ENCODE measurements around the gene BOD1L1. TPM values are rescaled to one million over a fixed set of nuclear protein-coding genes. Genes with fewer than 3 reads are reported as not detected.
A peak's percentile ranks its signal among the peaks of the same experiment; 100 is the strongest.

Gene BOD1L1
- total and polyA plus RNA-seq, 2 of the 8 experiments (the other 6 are each of a cell fraction or from before 2014, with no cell fraction given) = 6.8 to 39.3 TPM

DNA sequence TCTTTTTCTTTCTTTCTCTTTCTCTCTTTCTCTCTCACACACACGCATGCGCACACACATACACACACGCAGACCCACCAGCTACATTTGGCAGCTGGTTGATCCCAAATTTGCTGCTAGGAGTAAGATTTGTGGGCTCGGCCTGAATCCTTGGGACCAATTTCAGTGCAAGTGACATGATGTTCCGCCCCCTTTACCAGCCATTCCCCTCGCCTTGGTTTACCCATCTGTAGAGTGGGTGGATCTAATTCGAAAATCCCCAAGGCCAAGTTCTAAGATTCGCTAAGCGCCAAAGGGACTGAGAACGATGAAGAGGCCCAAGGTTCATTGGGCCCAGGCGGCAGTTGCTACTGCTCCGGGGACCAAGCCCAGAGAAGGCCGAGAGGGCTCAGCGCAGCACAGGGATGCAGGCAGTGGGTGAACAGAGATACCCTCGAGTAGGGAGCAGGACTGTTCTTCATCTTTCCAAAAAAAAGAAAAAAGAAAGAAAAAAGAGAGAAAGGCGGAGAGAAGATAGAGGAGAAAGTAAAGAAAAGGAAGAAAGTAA, 89.0 kb downstream of the BOD1L1 start:
- H3K9me3 ChIP-seq (ENCODE audit: insufficient read depth in 2 of 2, low read depth in 1 of 2, low read length in 1 of 2) = peaks cover 0 to 3% of the 10 kb centered on the region in 2 experiments; a peak in 2 of 4 replicates
- no peaks in the 10 kb centered on the region for H3K79me1 ChIP-seq (ENCODE audit: low read depth, low read length)
- POLR2A ChIA-PET (ENCODE audit: partially characterized antibody) = no interaction called here
- no peak overlapping the region for H2BK20ac ChIP-seq (ENCODE audit: low read length)
- 0 out of 2 replicates have a peak, but pooled peaks have one; percentile 26 for TF ChIP-seq CBX8 (IDR thresholded peaks at IDR 0.05; ENCODE audit: borderline replicate concordance, low read depth, low read length)
- peak; percentile 36; the same call in 1 of the 2 replicates for TF ChIP-seq KDM1A (IDR thresholded peaks at IDR 0.05; ENCODE audit: borderline replicate concordance, low read length)
- no peak for TF ChIP-seq POLR2A (IDR thresholded peaks at IDR 0.05; ENCODE audit: control extremely low read depth in 1 of 2, low read depth in 2 of 2, low read length in 2 of 2)
- H3K14ac ChIP-seq (ENCODE audit: insufficient read length) = no peak overlapping the region
- H3K27ac ChIP-seq (ENCODE audit: low read depth, low read length) = no peak overlapping the region
- no peak overlapping the region for H4K8ac ChIP-seq (ENCODE audit: extremely low read depth, insufficient read depth, low read length)
- DNase-seq (ENCODE audit: low read depth in 1 of 2, low spot score in 2 of 2) (no peak), FAIRE-seq (no peak)
- H2AK5ac ChIP-seq (ENCODE audit: low read depth, low read length) = peak overlapping the region; percentile 27; the same call in 1 of the 2 replicates
- H3K36me3 ChIP-seq (ENCODE audit: control insufficient read depth in 2 of 4, insufficient read depth in 4 of 4, low read length in 3 of 4) = peaks cover 0 to 4% (median 0%) of the 10 kb centered on the region in 4 experiments; a peak in 1 of 8 replicates
- no peak overlapping the region; the same call in 1 of the 2 replicates for H3K18ac ChIP-seq (ENCODE audit: extremely low read depth, low read length)
- peaks cover 96 to 100% (median 100%) of the 10 kb centered on the region in 4 experiments for H3K27me3 ChIP-seq (replicated peaks in 1 of 4; ENCODE audit: control insufficient read depth in 3 of 4, extremely low read depth in 1 of 4, insufficient read depth in 3 of 4, low read length in 3 of 4)
- no peak overlapping the region for H3K56ac ChIP-seq (replicated peaks; ENCODE audit: insufficient read length, low read depth, low read length)
- no peak overlapping the region for H4K5ac ChIP-seq (ENCODE audit: insufficient read length, low read depth, low read length)
- no peak overlapping the region for H3K9ac ChIP-seq (replicated peaks in 1 of 4; ENCODE audit: extremely low read depth in 1 of 4, low read depth in 3 of 4, low read length in 3 of 4)
- no peak overlapping the region for H3K4ac ChIP-seq (replicated peaks; ENCODE audit: insufficient read length, low read depth, low read length)
- peak overlapping the region in 1 of 2 experiments; percentile 48; a peak in 1 of 4 replicates for H3K4me2 ChIP-seq (ENCODE audit: insufficient read depth in 1 of 2, low read depth in 2 of 2, low read length in 2 of 2)
- H2BK5ac ChIP-seq (ENCODE audit: low read depth, low read length) = no peak overlapping the region
- CTCF ChIA-PET (ENCODE audit: partially characterized antibody) = interaction anchor here (0.7 to 6.2 kb wide), 2 partner anchors 11 to 13 kb away, joined by 3 to 132 read pairs; no protein-coding TSS in a partner anchor
- no peak overlapping the region for H2AFZ ChIP-seq (ENCODE audit: low read length)
- H3K4me3 ChIP-seq (ENCODE audit: extremely low read depth in 1 of 4, insufficient read depth in 2 of 4, low read depth in 3 of 4, low read length in 4 of 4) = peak overlapping the region in 1 of 4 experiments; percentile 31; a peak in 1 of 8 replicates
- H3K4me1 ChIP-seq (replicated peaks in 1 of 4; ENCODE audit: control insufficient read depth in 3 of 4, insufficient read depth in 4 of 4, low read length in 3 of 4) = peaks cover 8 to 30% (median 21%) of the 10 kb centered on the region in 4 experiments
- 0 out of 2 replicates have a peak overlapping the region, but pooled peaks have one; percentile 39 for H2BK12ac ChIP-seq (ENCODE audit: low read depth, low read length)
- H2BK15ac ChIP-seq (ENCODE audit: low read length) = no peak overlapping the region
- no peaks in the 10 kb centered on the region for H3K79me2 ChIP-seq (ENCODE audit: control insufficient read depth in 1 of 2, insufficient read depth in 2 of 2, low read length in 2 of 2)
- no peak overlapping the region for H3K23ac ChIP-seq (ENCODE audit: insufficient read length)
- H3K23me2 ChIP-seq (ENCODE audit: low read depth, low read length) = peaks cover 2% of the 10 kb centered on the region; the same call in 1 of the 2 replicates
- H2BK120ac ChIP-seq (replicated peaks; ENCODE audit: low read depth, low read length) = no peak overlapping the region
- peaks cover 15 to 51% of the 10 kb centered on the region in 2 experiments for H4K20me1 ChIP-seq (replicated peaks in 1 of 2; ENCODE audit: control insufficient read depth in 1 of 2, insufficient read depth in 2 of 2, low read length in 2 of 2)
- no peak overlapping the region for H4K91ac ChIP-seq (replicated peaks; ENCODE audit: insufficient read length, low read length)
- 28% methylated on average over 16 of the region's 16 CpGs; no CpG with 5 or more reads in 1 of the 2 experiments for WGBS, 2 experiments (ENCODE audit: extremely low coverage in 1 of 2, insufficient coverage in 1 of 2, insufficient read length in 1 of 2, insufficient replicate concordance in 2 of 2, low coverage in 1 of 2, low lambda C conversion rate in 2 of 2, missing lambda C conversion rate in 1 of 2)

All from H1 (cell line).